NCI-H2107 (cell line): ENCODE data around the gene ZNF155.

Experiments used
- DNase-seq: peaks from one replicate; lab custom pipeline; 2025; lab: John Stamatoyannopoulos, UW

Gene ZNF155

GRCh38 chr19:44005973-44006372 lies 22.0 kb downstream of the ZNF155 start:
- no peak for DNase-seq

- no peak for DNase-seq
Measured at GRCh38 chr19:44007473-44007872, 23.5 kb downstream of the ZNF155 start.

- no peak for DNase-seq
Measured at GRCh38 chr19:44010468-44010867, 26.5 kb downstream of the ZNF155 start.

GRCh38 chr19:44019498-44019897 lies 35.5 kb downstream of the ZNF155 start:
- DNase-seq = no peak

DNA sequence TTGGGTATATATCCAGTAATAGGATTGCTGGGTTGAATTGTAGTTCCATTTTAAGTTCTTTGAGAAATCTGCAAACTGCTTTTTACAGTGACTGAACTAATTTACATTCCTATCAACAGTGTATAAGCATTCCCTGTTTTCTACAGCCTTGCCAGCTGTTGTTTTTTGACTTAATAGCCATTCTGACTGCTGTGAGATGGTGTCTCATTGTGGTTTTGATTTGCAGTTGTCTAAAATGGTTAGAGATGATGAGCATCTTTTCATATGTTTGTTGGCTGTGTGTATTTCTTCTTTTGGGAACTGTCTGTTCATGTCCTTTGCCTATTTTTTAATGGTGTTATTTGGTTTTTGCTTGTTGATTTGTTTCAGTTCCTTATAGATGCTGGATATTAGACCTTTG lies 37.2 kb downstream of the ZNF155 start:
- DNase-seq = no peak

GRCh38 chr19:44024900-44025216 lies 40.9 kb downstream of the ZNF155 start:
- no peak for DNase-seq

GRCh38 chr19:44025217-44025936 lies 41.4 kb downstream of the ZNF155 start, which contains the start of gene ZNF222:
ZNF222 (plus strand) TSS chr19:44025379; CDS start chr19:44025437, 58 bp downstream.
- peak; percentile 44 for DNase-seq

- DNase-seq = no peak
Measured at GRCh38 chr19:44026622-44027021, 42.6 kb downstream of the ZNF155 start.

DNA sequence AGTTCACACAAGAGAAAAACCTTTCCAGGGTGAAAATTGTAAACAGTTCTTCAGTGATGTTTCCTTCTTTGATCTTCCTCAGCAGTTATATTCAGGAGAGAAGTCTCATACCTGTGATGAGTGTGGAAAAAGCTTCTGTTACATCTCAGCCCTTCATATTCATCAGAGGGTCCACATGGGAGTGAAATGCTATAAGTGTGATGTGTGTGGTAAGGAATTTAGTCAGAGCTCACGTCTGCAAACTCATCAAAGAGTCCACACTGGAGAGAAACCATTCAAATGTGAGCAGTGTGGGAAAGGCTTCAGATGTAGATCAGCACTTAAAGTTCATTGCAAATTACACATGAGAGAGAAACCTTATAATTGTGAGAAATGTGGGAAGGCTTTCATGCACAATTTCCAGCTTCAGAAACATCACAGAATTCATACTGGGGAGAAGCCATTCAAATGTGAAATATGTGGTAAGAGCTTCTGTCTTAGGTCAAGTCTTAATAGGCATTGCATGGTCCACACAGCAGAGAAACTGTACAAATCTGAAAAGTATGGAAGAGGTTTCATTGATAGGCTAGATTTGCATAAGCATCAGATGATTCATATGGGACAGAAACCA lies 48.1 kb downstream of the ZNF155 start:
- no peak for DNase-seq

DNA sequence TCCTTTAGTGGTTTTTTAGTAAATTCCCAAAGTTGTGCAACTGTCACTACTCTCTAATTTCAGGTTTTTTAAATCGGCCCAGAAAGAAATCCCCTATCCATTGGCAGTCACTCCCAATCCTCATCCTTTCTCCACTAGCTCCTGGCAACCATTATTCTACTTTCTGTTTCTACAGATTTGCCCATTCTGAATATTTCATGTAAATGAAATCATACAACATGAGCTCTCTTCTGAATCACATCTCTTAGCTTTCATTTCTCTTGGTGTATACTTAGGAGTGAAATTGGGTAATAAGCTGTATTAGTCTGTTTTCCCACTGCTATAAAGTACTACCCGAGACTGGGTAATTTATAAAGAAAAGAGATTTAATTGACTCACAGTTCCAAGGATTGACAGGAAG lies 58.2 kb downstream of the ZNF155 start:
- DNase-seq = no peak
